AG04449 (cell line): Measurements from ENCODE around the gene CCT8L2.
"Not testable (repeated sequence)": the region's sequence is repeated elsewhere in the genome, so short reads cannot be mapped to it uniquely, and the experiment has no call there.

Experiments
- CTCF ChIA-PET: fragments of 350-600 bp; formaldehyde crosslinking; extraction: SDS; loops from one replicate; lab custom pipeline; 2021; ENCODE audit warnings: antibody characterized with exemption; lab: Yijun Ruan, JAX
- POLR2A ChIA-PET: fragments of 400-600, 350-600 bp; formaldehyde crosslinking; extraction: SDS; loops from one replicate; lab custom pipeline; 2020; ENCODE audit warnings: antibody characterized with exemption, inconsistent platforms; lab: Yijun Ruan, JAX
- DNase-seq: peaks from one replicate; pipeline ENCODE4 v3.0.0-alpha.2; 2010; ENCODE audit warnings: low read depth, low spot score
- H3K4me3 ChIP-seq: 2 replicates; pipeline ENCODE4 v1.5.1; 2011; ENCODE audit warnings: low read depth, mild to moderate bottlenecking, control low read depth, low read length

Gene CCT8L2

DNA sequence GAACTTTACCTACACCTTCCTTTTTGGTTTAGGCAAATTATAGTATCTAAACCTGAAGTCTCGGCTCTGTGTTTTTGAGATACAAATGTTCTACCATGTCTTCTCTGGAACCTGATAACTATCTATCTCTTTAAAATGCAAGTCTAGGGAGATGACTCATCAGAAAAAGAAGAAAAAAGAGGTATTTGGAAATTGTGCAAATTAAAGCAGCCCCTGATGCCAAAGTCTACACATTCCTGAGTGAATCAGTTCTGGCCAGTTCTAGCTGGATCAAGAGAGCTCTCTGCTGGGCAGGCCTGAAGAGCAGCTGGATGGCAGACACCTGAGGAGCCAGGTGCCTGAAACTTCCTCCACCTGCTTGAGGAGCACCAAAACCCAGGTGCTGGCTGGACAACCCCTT lies 49.3 kb downstream of the CCT8L2 start:
- DNase-seq, CTCF ChIA-PET, POLR2A ChIA-PET: not testable (repeated sequence)

More for the DNA sequence above, 49.3 kb downstream of the CCT8L2 start:
- H3K4me3 ChIP-seq, result not testable (repeated sequence)
